ENCODE data around the gene RAB30. TPM values are rescaled to one million over a fixed set of nuclear protein-coding genes. Genes with fewer than 3 reads are reported as not detected.
"Not testable (repeated sequence)": the region's sequence is repeated elsewhere in the genome, so short reads cannot be mapped to it uniquely, and the experiment has no call there.

The RAB30 gene
- total RNA-seq, 4 donors from 2014 or later: 14.1 to 38.1 (median 24.4) TPM

GRCh38 chr11:82976786-82977185, 94.9 kb downstream of the RAB30 start:
- Histone ChIP-seq H3K27ac (no peak overlapping the region), H3K27me3 (no peaks in the 10 kb centered on the region), H3K4me3 (no peak overlapping the region), H3K9me3 (no peaks in the 10 kb centered on the region), H3K36me3 (peaks cover 5% of the 10 kb centered on the region), H3K4me1 (peaks cover 16% of the 10 kb centered on the region)
- TF ChIP-seq CTCF (IDR thresholded peaks at IDR 0.05): no peak
- TF ChIP-seq POLR2A (IDR thresholded peaks at IDR 0.05): no peak
- TF ChIP-seq EP300 (IDR thresholded peaks at IDR 0.05): no peak
- no peak for TF ChIP-seq POLR2AphosphoS5 (IDR thresholded peaks at IDR 0.05)
- no peak for DNase-seq (ENCODE audit: low spot score in 2 of 2)

- no peaks in the 10 kb centered on the region for H3K9me3 ChIP-seq
- no peak for DNase-seq (ENCODE audit: low spot score in 2 of 2)
- H3K27me3 ChIP-seq: no peaks in the 10 kb centered on the region
- H3K4me3 ChIP-seq: no peak overlapping the region
- peaks cover 16% of the 10 kb centered on the region for H3K4me1 ChIP-seq
- no peaks in the 10 kb centered on the region for H3K36me3 ChIP-seq
- H3K27ac ChIP-seq: no peak overlapping the region
- TF ChIP-seq POLR2A (IDR thresholded peaks at IDR 0.05) (no peak), EP300 (IDR thresholded peaks at IDR 0.05) (no peak), CTCF (IDR thresholded peaks at IDR 0.05) (no peak), POLR2AphosphoS5 (IDR thresholded peaks at IDR 0.05) (no peak)
Measured at GRCh38 chr11:82975882-82976281, 95.8 kb downstream of the RAB30 start.

- no peak for TF ChIP-seq POLR2A (IDR thresholded peaks at IDR 0.05)
- TF ChIP-seq EP300 (IDR thresholded peaks at IDR 0.05): no peak
- TF ChIP-seq POLR2AphosphoS5 (IDR thresholded peaks at IDR 0.05): no peak
- no peak for TF ChIP-seq CTCF (IDR thresholded peaks at IDR 0.05)
- DNase-seq (ENCODE audit: low spot score in 2 of 2): no peak
- no peak overlapping the region for H3K27ac ChIP-seq
- H3K36me3 ChIP-seq: no peaks in the 10 kb centered on the region
- H3K9me3 ChIP-seq: no peaks in the 10 kb centered on the region
- no peak overlapping the region for H3K4me3 ChIP-seq
- peaks cover 9% of the 10 kb centered on the region for H3K4me1 ChIP-seq
- H3K27me3 ChIP-seq: no peaks in the 10 kb centered on the region
- 86% methylated on average over 2 of the region's 2 CpGs for WGBS
Measured at GRCh38 chr11:82974851-82975250, 96.8 kb downstream of the RAB30 start.

GRCh38 chr11:82974135-82974534, 97.6 kb downstream of the RAB30 start:
- no peaks in the 10 kb centered on the region for H3K36me3 ChIP-seq
- peaks cover 8% of the 10 kb centered on the region for H3K4me1 ChIP-seq
- no peak for DNase-seq (ENCODE audit: low spot score in 2 of 2)
- H3K9me3 ChIP-seq: no peaks in the 10 kb centered on the region
- no peak for TF ChIP-seq POLR2AphosphoS5 (IDR thresholded peaks at IDR 0.05)
- no peak for TF ChIP-seq CTCF (IDR thresholded peaks at IDR 0.05)
- TF ChIP-seq EP300 (IDR thresholded peaks at IDR 0.05): no peak
- TF ChIP-seq POLR2A (IDR thresholded peaks at IDR 0.05): no peak
- 92% methylated on average over 2 of the region's 2 CpGs for WGBS
- H3K27ac ChIP-seq: no peak overlapping the region
- no peaks in the 10 kb centered on the region for H3K27me3 ChIP-seq
- H3K4me3 ChIP-seq: no peak overlapping the region

- Histone ChIP-seq H3K4me3 (no peak overlapping the region), H3K4me1 (no peaks in the 10 kb centered on the region), H3K9me3 (no peaks in the 10 kb centered on the region), H3K27ac (no peak overlapping the region), H3K27me3 (no peaks in the 10 kb centered on the region), H3K36me3 (no peaks in the 10 kb centered on the region)
- no peak for DNase-seq (ENCODE audit: low spot score in 2 of 2)
- 90% methylated on average over 1 of the region's 1 CpG for WGBS
- TF ChIP-seq EP300 (IDR thresholded peaks at IDR 0.05): no peak
- no peak for TF ChIP-seq POLR2AphosphoS5 (IDR thresholded peaks at IDR 0.05)
Measured at GRCh38 chr11:82972103-82972502, 99.6 kb downstream of the RAB30 start.

- H3K27ac ChIP-seq; H3K36me3 ChIP-seq; H3K4me3 ChIP-seq; H3K27me3 ChIP-seq; DNase-seq (ENCODE audit: low spot score in 2 of 2); H3K9me3 ChIP-seq; H3K4me1 ChIP-seq: not testable (repeated sequence)
- 75% methylated on average over 8 of the region's 8 CpGs for WGBS
Measured at GRCh38 chr11:82971519-82971946, 100.2 kb downstream of the RAB30 start.

- not testable (repeated sequence) for DNase-seq (ENCODE audit: low spot score in 2 of 2); H3K27ac ChIP-seq; H3K36me3 ChIP-seq; H3K27me3 ChIP-seq; H3K4me3 ChIP-seq; H3K9me3 ChIP-seq; H3K4me1 ChIP-seq
- WGBS: 94% methylated on average over 34 of the region's 60 CpGs
Measured at GRCh38 chr11:82970507-82971083, 101.1 kb downstream of the RAB30 start.

Data from suprapubic skin (tissue), 4 donors.